IPS-15b (cell line): ENCODE data around the gene WSB1.

Experiments
- H3K27me3 ChIP-seq: one replicate; pipeline ENCODE4 v1.6.1; 2013; ENCODE audit warnings: low read length; ENCODE audit not compliant: control insufficient read depth, insufficient read depth
- H3K36me3 ChIP-seq: one replicate; pipeline ENCODE4 v1.6.1; 2013; ENCODE audit warnings: low read length; ENCODE audit not compliant: control insufficient read depth, insufficient read depth
- H3K4me1 ChIP-seq: one replicate; pipeline ENCODE4 v1.6.1; 2013; ENCODE audit warnings: mild to moderate bottlenecking, low read length; ENCODE audit not compliant: control insufficient read depth, insufficient read depth
- H3K4me3 ChIP-seq: one replicate; pipeline ENCODE4 v1.5.1; 2013; ENCODE audit warnings: low read depth, low read length
- H3K9ac ChIP-seq: one replicate; pipeline ENCODE4 v1.6.1; 2013; ENCODE audit warnings: low read depth, mild to moderate bottlenecking, low read length
- H3K9me3 ChIP-seq: one replicate; pipeline ENCODE4 v1.6.1; 2013; ENCODE audit warnings: mild to moderate bottlenecking, low read length; ENCODE audit not compliant: control insufficient read depth, insufficient read depth

The WSB1 gene

DNA sequence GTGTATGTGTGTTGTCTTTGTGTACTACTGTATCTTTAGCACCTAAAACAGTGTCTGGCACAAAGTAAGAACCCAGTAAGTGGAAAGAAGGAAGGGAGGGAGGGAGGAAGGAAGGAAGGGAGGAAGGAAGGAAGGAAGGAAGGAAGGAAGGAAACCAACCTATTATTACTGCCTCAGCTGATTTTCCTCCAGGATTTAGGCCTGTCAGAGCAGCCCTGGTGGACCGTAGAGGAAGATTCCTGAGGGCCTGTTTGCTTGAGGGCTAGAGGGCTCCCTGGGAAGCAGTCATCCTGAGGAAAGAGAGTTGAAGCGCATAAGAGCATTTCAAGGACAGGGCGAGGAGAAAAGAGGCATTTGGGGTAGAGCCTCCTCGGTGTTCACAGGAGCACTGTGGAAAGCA, 61.5 kb downstream of the WSB1 start:
- H3K27me3 ChIP-seq, result peaks cover 5% of the 10 kb centered on the region
- H3K36me3 ChIP-seq, result no peaks in the 10 kb centered on the region
- H3K9ac ChIP-seq, result no peak overlapping the region
- no peak overlapping the region for H3K4me3 ChIP-seq
- peaks cover 3% of the 10 kb centered on the region for H3K4me1 ChIP-seq
- H3K9me3 ChIP-seq, result no peaks in the 10 kb centered on the region

- H3K36me3 ChIP-seq, result no peaks in the 10 kb centered on the region
- peaks cover 3% of the 10 kb centered on the region for H3K4me1 ChIP-seq
- H3K9ac ChIP-seq, result no peak overlapping the region
- H3K27me3 ChIP-seq, result peaks cover 5% of the 10 kb centered on the region
- no peaks in the 10 kb centered on the region for H3K9me3 ChIP-seq
- no peak overlapping the region for H3K4me3 ChIP-seq
Measured at GRCh38 chr17:27356091-27356705, 62.3 kb downstream of the WSB1 start.

DNA sequence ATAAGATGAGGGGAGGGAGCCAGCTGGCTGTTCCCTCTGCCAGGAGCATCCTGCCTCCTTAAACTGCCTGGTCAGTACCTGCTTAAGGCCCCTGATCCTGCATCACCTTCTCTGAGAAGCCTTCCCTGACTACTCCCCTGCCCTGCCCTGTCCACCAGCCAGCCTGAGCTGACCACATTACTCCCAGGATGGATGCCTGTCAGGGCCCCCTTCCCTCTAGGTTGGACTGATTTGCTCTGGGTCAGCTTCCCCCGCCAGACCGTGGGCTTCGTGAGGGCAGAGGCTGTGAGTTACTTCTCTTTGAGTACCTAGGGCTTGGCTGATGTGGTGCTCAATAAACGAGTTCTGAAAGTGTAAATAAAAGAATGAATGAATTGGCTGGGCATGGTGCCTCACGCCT, 63.3 kb downstream of the WSB1 start:
- Histone ChIP-seq H3K9me3 (no peaks in the 10 kb centered on the region), H3K9ac (no peak overlapping the region), H3K27me3 (peaks cover 5% of the 10 kb centered on the region), H3K4me3 (no peak overlapping the region), H3K4me1 (peaks cover 3% of the 10 kb centered on the region), H3K36me3 (no peaks in the 10 kb centered on the region)

- Histone ChIP-seq H3K27me3 (no peaks in the 10 kb centered on the region), H3K9ac (no peak overlapping the region), H3K4me3 (no peak overlapping the region), H3K4me1 (no peaks in the 10 kb centered on the region), H3K36me3 (no peaks in the 10 kb centered on the region), H3K9me3 (no peaks in the 10 kb centered on the region)
Measured at GRCh38 chr17:27360507-27360906, 66.6 kb downstream of the WSB1 start.

- Histone ChIP-seq H3K36me3 (no peaks in the 10 kb centered on the region), H3K4me3 (no peak overlapping the region), H3K27me3 (no peaks in the 10 kb centered on the region), H3K9ac (no peak overlapping the region), H3K4me1 (no peaks in the 10 kb centered on the region), H3K9me3 (no peaks in the 10 kb centered on the region)
Measured at GRCh38 chr17:27361695-27362094, 67.8 kb downstream of the WSB1 start.

DNA sequence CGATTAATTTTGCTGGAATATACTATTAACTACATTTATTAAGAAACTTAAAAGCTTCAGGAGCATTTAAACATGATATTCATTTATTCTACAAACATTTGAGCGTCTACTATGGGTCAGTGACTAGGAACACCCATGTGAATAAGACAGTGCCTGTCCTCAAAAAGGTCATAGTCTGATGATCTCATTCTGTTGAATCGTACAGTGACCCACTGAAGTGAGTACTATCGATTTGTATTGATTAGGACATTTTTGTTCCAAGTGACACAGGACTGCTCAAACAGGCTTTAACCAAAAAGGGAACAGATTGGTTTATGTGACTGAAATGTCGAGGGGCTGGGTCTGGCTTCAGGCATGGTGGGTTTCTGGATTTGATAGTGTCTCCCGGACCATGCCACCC, 68.6 kb downstream of the WSB1 start:
- Histone ChIP-seq H3K9ac (no peak overlapping the region), H3K4me3 (no peak overlapping the region), H3K4me1 (no peaks in the 10 kb centered on the region), H3K27me3 (no peaks in the 10 kb centered on the region), H3K36me3 (no peaks in the 10 kb centered on the region), H3K9me3 (no peaks in the 10 kb centered on the region)

DNA sequence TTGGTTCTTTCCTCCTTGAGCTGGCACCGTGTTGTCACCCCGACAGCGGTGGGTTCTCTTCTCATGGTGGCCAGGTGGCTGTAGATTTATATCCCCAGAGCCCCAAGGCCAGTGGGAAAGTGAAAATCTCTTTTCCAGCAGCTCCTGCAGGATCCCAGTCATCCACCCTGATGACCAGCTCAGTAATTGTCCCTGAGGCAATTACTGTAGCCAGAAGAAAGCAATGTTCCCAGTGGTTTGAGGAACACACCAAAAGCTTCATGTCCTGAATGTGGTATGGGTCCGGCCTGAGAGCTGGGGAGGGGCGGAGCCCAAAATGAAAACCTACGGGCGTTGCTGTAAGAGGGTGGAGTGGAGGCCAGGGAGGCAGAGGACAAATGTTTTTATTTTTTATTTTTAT, 69.0 kb downstream of the WSB1 start:
- H3K36me3 ChIP-seq, result no peaks in the 10 kb centered on the region
- H3K27me3 ChIP-seq, result no peaks in the 10 kb centered on the region
- no peaks in the 10 kb centered on the region for H3K4me1 ChIP-seq
- no peaks in the 10 kb centered on the region for H3K9me3 ChIP-seq
- H3K9ac ChIP-seq, result no peak overlapping the region
- H3K4me3 ChIP-seq, result no peak overlapping the region

DNA sequence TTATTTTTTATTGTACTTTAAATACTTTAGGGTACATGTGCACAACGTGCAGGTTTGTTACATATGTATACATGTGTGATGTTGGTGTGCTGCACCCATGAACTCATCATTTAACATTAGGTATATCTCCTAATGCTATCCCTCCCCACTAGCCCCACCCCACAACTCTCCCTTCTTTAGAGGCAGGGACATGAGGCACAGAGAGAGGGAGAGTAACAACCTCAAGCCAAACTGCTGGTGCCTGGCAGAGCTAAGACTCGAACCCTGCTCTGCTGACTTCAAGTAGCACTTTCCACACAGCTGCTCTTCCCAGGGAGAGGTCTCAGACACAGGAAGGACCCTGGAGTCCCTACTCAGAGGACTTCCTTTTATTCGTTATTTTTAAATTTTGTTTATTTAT, 69.4 kb downstream of the WSB1 start:
- no peaks in the 10 kb centered on the region for H3K27me3 ChIP-seq
- no peak overlapping the region for H3K9ac ChIP-seq
- H3K4me3 ChIP-seq, result no peak overlapping the region
- no peaks in the 10 kb centered on the region for H3K9me3 ChIP-seq
- H3K36me3 ChIP-seq, result no peaks in the 10 kb centered on the region
- no peaks in the 10 kb centered on the region for H3K4me1 ChIP-seq
